Memory B cell (primary cell): Measurements from ENCODE around the gene HERPUD1.

Experiments
- ATAC-seq: fragments of 150-1000 bp; cut with Tn5 transposase; 2 replicates; pipeline ENCODE4 v1.10.0; 2021; ENCODE audit warnings: low read depth, mild to moderate bottlenecking, moderate library complexity
- DNase-seq, 2 donors: peaks; one replicate each; pipeline ENCODE4 v3.0.0; 2022; ENCODE audit warnings: low spot score in 2 of 2
- H3K27ac Mint-ChIP-seq: one replicate; pipeline ENCODE4 v1.8.0; 2022; ENCODE audit warnings: mild to moderate bottlenecking, moderate library complexity, mixed read lengths
- H3K27me3 Mint-ChIP-seq: one replicate; pipeline ENCODE4 v1.8.0; 2022; ENCODE audit warnings: mixed read lengths
- H3K36me3 Mint-ChIP-seq: one replicate; pipeline ENCODE4 v1.8.0; 2022; ENCODE audit warnings: mild to moderate bottlenecking, mixed read lengths
- H3K4me1 Mint-ChIP-seq: one replicate; pipeline ENCODE4 v1.8.0; 2022; ENCODE audit warnings: mixed read lengths
- H3K4me3 Mint-ChIP-seq: one replicate; pipeline ENCODE4 v1.8.0; 2022; ENCODE audit warnings: mild to moderate bottlenecking, moderate library complexity, mixed read lengths
- H3K9me3 Mint-ChIP-seq: one replicate; pipeline ENCODE4 v1.8.0; 2022; ENCODE audit warnings: mixed read lengths

Gene HERPUD1

GRCh38 chr16:56896244-56896643 is 35.7 kb upstream of the HERPUD1 start:
- no peaks in the 10 kb centered on the region for H3K9me3 Mint-ChIP-seq
- peaks cover 27% of the 10 kb centered on the region for H3K4me1 Mint-ChIP-seq
- ATAC-seq (no peak), DNase-seq (no peak)
- no peaks in the 10 kb centered on the region for H3K27me3 Mint-ChIP-seq
- peaks cover 4% of the 10 kb centered on the region for H3K36me3 Mint-ChIP-seq
- H3K4me3 Mint-ChIP-seq, result no peak overlapping the region
- H3K27ac Mint-ChIP-seq, result no peak overlapping the region

DNA sequence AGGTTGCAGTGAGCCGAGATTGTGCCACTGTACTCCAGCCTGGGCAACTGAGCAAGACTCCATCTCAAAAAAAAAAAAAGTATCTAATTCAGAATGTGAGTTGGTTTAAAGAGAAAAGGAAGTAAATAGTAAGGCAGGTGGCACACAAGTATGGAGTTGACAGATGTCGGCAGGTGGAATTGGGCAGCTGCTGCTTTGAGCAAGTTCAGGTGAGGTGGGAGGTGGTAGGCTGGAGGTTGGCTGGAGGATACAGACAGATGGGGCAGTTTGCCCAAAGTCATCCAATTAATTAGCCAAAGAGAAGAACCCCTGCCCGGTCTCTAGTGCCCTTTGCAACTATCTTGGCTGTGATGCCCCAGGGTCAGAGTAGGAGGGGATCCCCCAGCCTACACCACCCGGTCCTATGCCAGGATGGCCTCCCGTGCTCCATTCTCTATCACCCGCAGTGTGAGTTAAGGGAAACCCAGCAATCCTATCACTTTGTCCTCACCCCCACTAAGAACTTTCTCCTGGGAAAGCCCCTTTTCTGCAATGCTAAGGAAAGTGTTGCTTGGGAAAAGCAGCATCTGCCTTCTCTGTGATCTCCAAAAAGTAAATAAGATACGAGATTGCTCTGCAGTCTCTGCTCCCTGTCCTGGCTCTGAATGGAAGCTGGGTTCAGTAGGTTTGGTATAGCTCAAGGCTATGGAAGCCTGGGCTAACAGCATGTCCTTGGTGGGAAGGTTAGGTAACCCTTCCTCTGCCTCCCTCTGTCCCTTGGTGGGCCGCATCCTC is 34.7 kb upstream of the HERPUD1 start:
- H3K4me1 Mint-ChIP-seq, result peaks cover 30% of the 10 kb centered on the region
- H3K9me3 Mint-ChIP-seq, result no peaks in the 10 kb centered on the region
- no peaks in the 10 kb centered on the region for H3K27me3 Mint-ChIP-seq
- peak overlapping the region; percentile 5 for H3K27ac Mint-ChIP-seq
- ATAC-seq, result no peak
- H3K36me3 Mint-ChIP-seq, result peaks cover 4% of the 10 kb centered on the region
- DNase-seq, result no peak
- H3K4me3 Mint-ChIP-seq, result no peak overlapping the region

GRCh38 chr16:56898847-56899246 is 33.1 kb upstream of the HERPUD1 start:
- peaks cover 30% of the 10 kb centered on the region for H3K4me1 Mint-ChIP-seq
- H3K4me3 Mint-ChIP-seq, result peak overlapping the region; percentile 21
- peaks cover 4% of the 10 kb centered on the region for H3K36me3 Mint-ChIP-seq
- no peak overlapping the region for H3K27ac Mint-ChIP-seq
- H3K27me3 Mint-ChIP-seq, result no peaks in the 10 kb centered on the region
- DNase-seq, result no peak
- ATAC-seq, result peak; percentile 50
- no peaks in the 10 kb centered on the region for H3K9me3 Mint-ChIP-seq

DNA sequence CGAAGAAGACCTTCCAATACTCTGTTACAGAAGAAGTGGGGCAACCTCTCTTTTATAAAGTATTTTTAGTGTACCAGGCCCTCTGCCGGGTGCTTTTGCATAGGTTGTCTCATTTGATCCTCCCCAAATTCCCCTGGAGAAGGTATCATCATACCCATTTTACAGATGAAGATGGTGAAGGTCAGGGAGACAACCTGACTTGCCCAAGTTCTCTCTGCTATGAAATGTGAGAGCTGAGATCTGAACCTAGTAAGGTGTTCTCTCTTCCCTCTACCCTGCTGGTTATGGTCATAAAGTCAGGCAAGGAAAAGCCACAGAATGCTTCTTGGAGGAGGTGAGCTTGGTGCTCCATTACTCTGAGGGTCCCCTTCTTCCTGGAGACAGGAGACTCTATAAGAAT is 28.1 kb upstream of the HERPUD1 start:
- Mint-ChIP-seq H3K36me3 (peaks cover 7% of the 10 kb centered on the region), H3K4me1 (peaks cover 26% of the 10 kb centered on the region), H3K9me3 (peaks cover 2% of the 10 kb centered on the region), H3K27me3 (no peaks in the 10 kb centered on the region), H3K27ac (no peak overlapping the region), H3K4me3 (no peak overlapping the region)
- no peak for ATAC-seq
- DNase-seq, result no peak

DNA sequence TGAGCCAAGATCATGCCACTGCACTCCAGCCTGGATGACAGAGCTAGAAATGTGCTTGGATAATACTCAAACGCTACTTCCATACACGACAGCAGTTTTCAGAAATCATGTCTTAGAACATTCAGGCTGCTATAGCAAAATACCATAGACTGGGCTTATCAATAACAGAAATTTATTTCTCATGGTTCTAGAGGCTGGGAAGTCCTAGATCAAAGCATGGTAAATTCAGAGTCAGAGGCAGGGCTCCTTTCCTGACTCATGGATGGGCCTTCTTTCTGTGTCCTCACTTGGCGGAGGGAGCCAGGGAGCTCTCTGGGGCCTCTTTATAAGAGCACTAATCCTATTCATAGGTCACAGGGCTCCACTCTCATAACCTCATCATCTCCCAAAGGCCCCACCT is 24.5 kb upstream of the HERPUD1 start:
- no peak for DNase-seq
- Mint-ChIP-seq H3K27ac (peak overlapping the region; percentile 31), H3K36me3 (peaks cover 3% of the 10 kb centered on the region), H3K4me3 (no peak overlapping the region), H3K4me1 (peaks cover 28% of the 10 kb centered on the region), H3K9me3 (peaks cover 2% of the 10 kb centered on the region), H3K27me3 (no peaks in the 10 kb centered on the region)
- ATAC-seq, result no peak

DNA sequence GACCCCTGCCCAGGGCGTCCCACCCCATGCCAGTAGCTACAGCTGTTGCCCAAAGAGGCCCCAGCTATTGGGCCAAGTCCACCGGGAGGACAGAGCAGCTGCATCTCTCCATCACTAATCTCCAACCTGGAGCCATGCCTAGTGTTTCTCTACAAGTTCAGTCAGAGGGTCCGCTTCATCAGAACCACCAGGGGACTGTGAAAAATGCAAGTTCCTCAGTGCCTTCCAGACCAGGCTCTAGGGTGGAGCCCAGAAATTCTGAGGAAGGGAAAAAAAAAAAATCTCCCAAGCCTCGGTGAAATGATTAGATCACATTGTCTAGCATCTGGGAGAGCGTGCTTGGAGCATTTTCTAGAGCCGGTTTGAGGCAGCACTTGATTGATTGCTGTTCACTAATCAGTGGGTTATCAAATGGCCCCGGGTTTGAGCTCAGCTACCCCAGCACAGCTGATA is 22.4 kb upstream of the HERPUD1 start:
- DNase-seq (no peak), ATAC-seq (no peak)
- Mint-ChIP-seq H3K4me1 (peaks cover 46% of the 10 kb centered on the region), H3K27me3 (no peaks in the 10 kb centered on the region), H3K36me3 (peaks cover 3% of the 10 kb centered on the region), H3K27ac (peak overlapping the region; percentile 99), H3K9me3 (peaks cover 5% of the 10 kb centered on the region), H3K4me3 (no peak overlapping the region)

GRCh38 chr16:56910112-56910511 is 21.8 kb upstream of the HERPUD1 start:
- H3K4me1 Mint-ChIP-seq, result peaks cover 51% of the 10 kb centered on the region
- ATAC-seq (no peak), DNase-seq (no peak)
- peak overlapping the region; percentile 99 for H3K27ac Mint-ChIP-seq
- H3K27me3 Mint-ChIP-seq, result no peaks in the 10 kb centered on the region
- peaks cover 3% of the 10 kb centered on the region for H3K36me3 Mint-ChIP-seq
- H3K4me3 Mint-ChIP-seq, result peak overlapping the region; percentile 11
- peaks cover 6% of the 10 kb centered on the region for H3K9me3 Mint-ChIP-seq

GRCh38 chr16:56910654-56911539 is 21.0 kb upstream of the HERPUD1 start:
- peak overlapping the region; percentile 72 for H3K4me3 Mint-ChIP-seq
- H3K27me3 Mint-ChIP-seq, result no peaks in the 10 kb centered on the region
- H3K9me3 Mint-ChIP-seq, result peaks cover 6% of the 10 kb centered on the region
- H3K4me1 Mint-ChIP-seq, result peaks cover 52% of the 10 kb centered on the region
- peak overlapping the region; percentile 99 for H3K27ac Mint-ChIP-seq
- DNase-seq (no peak), ATAC-seq (no peak)
- H3K36me3 Mint-ChIP-seq, result peaks cover 3% of the 10 kb centered on the region

DNA sequence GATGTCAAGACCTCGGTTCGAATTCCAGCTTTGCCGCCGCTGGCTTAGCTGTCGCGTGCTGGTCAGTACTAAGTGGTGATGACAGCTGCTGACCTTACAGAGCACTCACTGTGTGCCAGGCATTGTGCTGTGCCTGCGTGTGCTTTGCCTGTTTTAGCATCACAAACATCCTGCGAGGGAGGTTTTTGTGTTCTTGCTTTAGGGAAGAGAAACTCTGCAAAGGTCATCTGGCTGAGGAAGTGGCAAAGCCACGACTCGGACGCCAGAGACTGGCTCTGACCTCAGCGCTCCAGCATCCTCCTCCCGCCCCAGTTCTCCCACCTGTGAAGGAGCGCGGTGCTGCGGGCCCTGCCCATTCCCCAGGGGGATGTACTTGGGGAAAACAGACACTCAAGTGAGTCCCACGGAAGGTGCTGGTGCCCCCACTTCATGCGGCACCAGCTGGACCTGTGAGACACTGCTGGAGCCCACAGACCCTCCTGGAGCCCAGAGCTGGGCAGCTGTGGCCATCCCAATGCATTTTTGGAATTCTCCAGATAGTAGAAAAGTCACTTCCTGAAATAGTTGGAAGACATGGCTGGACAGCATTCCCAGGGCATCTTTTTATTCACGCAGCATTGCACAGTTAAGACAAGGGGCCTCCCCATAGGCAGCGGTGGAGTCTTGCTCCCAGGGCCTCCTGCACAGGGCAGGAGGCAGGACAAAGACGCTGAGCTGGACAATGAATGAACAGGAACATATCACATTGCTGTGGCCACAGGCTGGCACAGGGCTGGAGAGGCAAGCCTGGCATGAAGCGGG is 20.0 kb upstream of the HERPUD1 start:
- peak overlapping the region; percentile 72 for H3K4me3 Mint-ChIP-seq
- ATAC-seq (peak; percentile 84), DNase-seq (peak; percentile 49 to 59)
- H3K9me3 Mint-ChIP-seq, result peaks cover 4% of the 10 kb centered on the region
- no peaks in the 10 kb centered on the region for H3K27me3 Mint-ChIP-seq
- peaks cover 56% of the 10 kb centered on the region for H3K4me1 Mint-ChIP-seq
- peak overlapping the region; percentile 99 for H3K27ac Mint-ChIP-seq
- H3K36me3 Mint-ChIP-seq, result no peaks in the 10 kb centered on the region

GRCh38 chr16:56912746-56913708 is 18.9 kb upstream of the HERPUD1 start:
- DNase-seq (no peak), ATAC-seq (no peak)
- peaks cover 64% of the 10 kb centered on the region for H3K4me1 Mint-ChIP-seq
- H3K9me3 Mint-ChIP-seq, result peaks cover 8% of the 10 kb centered on the region
- H3K27me3 Mint-ChIP-seq, result no peaks in the 10 kb centered on the region
- H3K4me3 Mint-ChIP-seq, result peak overlapping the region; percentile 72
- H3K27ac Mint-ChIP-seq, result peak overlapping the region; percentile 99
- peaks cover 4% of the 10 kb centered on the region for H3K36me3 Mint-ChIP-seq

DNA sequence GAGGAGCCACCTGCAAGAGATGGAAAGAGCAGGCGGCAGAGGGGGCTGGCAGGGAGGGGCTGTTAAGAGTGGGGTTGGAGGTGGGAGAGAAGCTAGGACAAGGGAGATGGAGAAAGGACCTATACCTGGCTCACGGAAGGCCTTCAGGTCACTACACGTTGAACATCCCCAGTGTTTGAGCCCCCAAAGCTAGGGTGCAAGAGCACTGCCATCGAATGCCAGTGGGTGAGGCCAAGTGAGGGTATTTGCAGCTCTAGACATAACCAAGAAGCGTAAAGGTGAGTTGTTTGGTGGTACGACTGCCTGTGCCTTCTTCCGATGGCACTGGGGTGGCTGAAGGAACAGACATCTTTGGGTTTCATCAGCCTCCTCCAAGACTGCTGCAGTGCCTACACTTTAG is 17.0 kb upstream of the HERPUD1 start:
- Mint-ChIP-seq H3K9me3 (peaks cover 10% of the 10 kb centered on the region), H3K27ac (peak overlapping the region; percentile 99), H3K4me1 (peaks cover 79% of the 10 kb centered on the region), H3K36me3 (peaks cover 6% of the 10 kb centered on the region), H3K4me3 (no peak overlapping the region), H3K27me3 (no peaks in the 10 kb centered on the region)
- ATAC-seq (no peak), DNase-seq (no peak)

GRCh38 chr16:56915336-56916119 is 16.4 kb upstream of the HERPUD1 start:
- H3K4me1 Mint-ChIP-seq, result peaks cover 81% of the 10 kb centered on the region
- no peaks in the 10 kb centered on the region for H3K27me3 Mint-ChIP-seq
- H3K4me3 Mint-ChIP-seq, result no peak overlapping the region
- ATAC-seq, result no peak
- H3K27ac Mint-ChIP-seq, result peak overlapping the region; percentile 99
- H3K9me3 Mint-ChIP-seq, result peaks cover 11% of the 10 kb centered on the region
- H3K36me3 Mint-ChIP-seq, result peaks cover 6% of the 10 kb centered on the region
- DNase-seq, result no peak
